Ascending aorta (tissue), 2 donors: Measurements from ENCODE around the gene WNT5A. TPM values are rescaled to one million over a fixed set of nuclear protein-coding genes. Genes with fewer than 3 reads are reported as not detected.

Source experiments
- DNase-seq, 2 donors: peaks; one replicate each; pipeline ENCODE4 v3.0.0-alpha.2; 2019; ENCODE audit warnings: low spot score in 2 of 2
- H3K27ac ChIP-seq, 2 donors: fragments of 200-600 bp; sonication (generic); one replicate each; pipeline ENCODE4 v1.5.1; 2016 to 2017; ENCODE audit warnings: mild to moderate bottlenecking in 1 of 2
- H3K27me3 ChIP-seq: fragments of 200-600 bp; sonication (generic); one replicate; pipeline ENCODE4 v1.5.1; 2017
- H3K36me3 ChIP-seq, 2 donors: fragments of 200-600 bp; sonication (generic); one replicate each; pipeline ENCODE4 v1.5.1; 2016
- H3K4me1 ChIP-seq, 2 donors: fragments of 200-600 bp; sonication (generic); one replicate each; pipeline ENCODE4 v1.5.1; 2016 to 2017; ENCODE audit warnings: mild to moderate bottlenecking in 1 of 2
- H3K4me3 ChIP-seq, 2 donors: fragments of 200-600 bp; sonication (generic); one replicate each; pipeline ENCODE4 v1.5.1; 2016 to 2017; ENCODE audit warnings: mild to moderate bottlenecking in 1 of 2
- H3K9me3 ChIP-seq, 2 donors: fragments of 200-600 bp; sonication (generic); one replicate each; pipeline ENCODE4 v1.5.1; 2016
- intact Hi-C: fragments of 100-400 bp; cut with DNase I; formaldehyde crosslinking; loops from one replicate; pipeline ENCODE4 v1.15.1; 2023
- total RNA-seq: library from RNA; depleted of rRNA; stranded (reverse); fragments of >200 nt; gene quantifications from one replicate; pipeline ENCODE4 v1.1.0, GENCODE V29; 2016
- TF ChIP-seq, protein P1 (sequence below), 3 experiments: fragments of 200-600 bp in 2 of 3; fragments of 450-650 bp in 1 of 3; sonication (generic) in 2 of 3; IDR thresholded peaks; one replicate each; pipeline ENCODE4 v1.5.1; 2016 to 2019; ENCODE audit warnings: antibody characterized with exemption in 3 of 3, mild to moderate bottlenecking in 1 of 3, moderate library complexity in 1 of 3

The WNT5A gene
- total RNA-seq, 1 donor from 2014 or later, result 11.3 TPM

- Histone ChIP-seq H3K4me3 (no peak overlapping the region), H3K9me3 (no peaks in the 10 kb centered on the region), H3K4me1 (no peaks in the 10 kb centered on the region), H3K36me3 (no peaks in the 10 kb centered on the region), H3K27ac (no peak overlapping the region), H3K27me3 (no peaks in the 10 kb centered on the region)
- intact Hi-C loops, result no loop called here
- no peak for DNase-seq
- TF ChIP-seq, protein P1, sequence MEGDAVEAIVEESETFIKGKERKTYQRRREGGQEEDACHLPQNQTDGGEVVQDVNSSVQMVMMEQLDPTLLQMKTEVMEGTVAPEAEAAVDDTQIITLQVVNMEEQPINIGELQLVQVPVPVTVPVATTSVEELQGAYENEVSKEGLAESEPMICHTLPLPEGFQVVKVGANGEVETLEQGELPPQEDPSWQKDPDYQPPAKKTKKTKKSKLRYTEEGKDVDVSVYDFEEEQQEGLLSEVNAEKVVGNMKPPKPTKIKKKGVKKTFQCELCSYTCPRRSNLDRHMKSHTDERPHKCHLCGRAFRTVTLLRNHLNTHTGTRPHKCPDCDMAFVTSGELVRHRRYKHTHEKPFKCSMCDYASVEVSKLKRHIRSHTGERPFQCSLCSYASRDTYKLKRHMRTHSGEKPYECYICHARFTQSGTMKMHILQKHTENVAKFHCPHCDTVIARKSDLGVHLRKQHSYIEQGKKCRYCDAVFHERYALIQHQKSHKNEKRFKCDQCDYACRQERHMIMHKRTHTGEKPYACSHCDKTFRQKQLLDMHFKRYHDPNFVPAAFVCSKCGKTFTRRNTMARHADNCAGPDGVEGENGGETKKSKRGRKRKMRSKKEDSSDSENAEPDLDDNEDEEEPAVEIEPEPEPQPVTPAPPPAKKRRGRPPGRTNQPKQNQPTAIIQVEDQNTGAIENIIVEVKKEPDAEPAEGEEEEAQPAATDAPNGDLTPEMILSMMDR (IDR thresholded peaks at IDR 0.05), result no peak
Observed at GRCh38 chr3:55526332-55527030, 39.4 kb upstream of the WNT5A start.

DNA sequence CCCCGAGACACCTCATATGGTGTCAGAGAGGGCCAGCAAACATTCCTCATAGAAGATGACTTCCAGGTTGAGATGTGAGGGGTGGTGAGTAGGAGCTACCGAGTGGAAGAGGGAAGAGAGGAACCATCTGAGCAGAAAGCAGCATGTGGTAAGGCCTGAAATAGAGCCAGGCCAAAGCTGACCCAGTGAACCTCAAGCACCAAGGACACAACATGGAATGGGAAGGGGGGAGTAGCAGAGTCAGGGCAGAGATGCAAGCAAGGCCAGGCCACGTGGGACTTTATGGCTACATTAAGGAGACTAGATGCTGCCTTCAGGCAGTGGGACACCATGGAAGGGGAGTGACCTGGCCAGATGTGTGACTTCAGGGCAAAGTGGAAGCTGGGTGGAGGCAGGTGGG is 38.3 kb upstream of the WNT5A start:
- Histone ChIP-seq H3K4me3 (no peak overlapping the region), H3K36me3 (no peaks in the 10 kb centered on the region), H3K27me3 (no peaks in the 10 kb centered on the region), H3K27ac (no peak overlapping the region), H3K9me3 (no peaks in the 10 kb centered on the region), H3K4me1 (no peaks in the 10 kb centered on the region)
- TF ChIP-seq, protein P1 (IDR thresholded peaks at IDR 0.05), result no peak
- intact Hi-C loops, result no loop called here
- DNase-seq, result no peak

GRCh38 chr3:55524565-55525244 is 37.6 kb upstream of the WNT5A start:
- H3K36me3 ChIP-seq, result no peaks in the 10 kb centered on the region
- no peaks in the 10 kb centered on the region for H3K9me3 ChIP-seq
- no peaks in the 10 kb centered on the region for H3K27me3 ChIP-seq
- H3K4me3 ChIP-seq, result no peak overlapping the region
- intact Hi-C loops, result no loop called here
- TF ChIP-seq, protein P1 (IDR thresholded peaks at IDR 0.05), result no peak
- no peaks in the 10 kb centered on the region for H3K4me1 ChIP-seq
- H3K27ac ChIP-seq, result no peak overlapping the region
- no peak for DNase-seq

- Histone ChIP-seq H3K27me3 (no peaks in the 10 kb centered on the region), H3K9me3 (no peaks in the 10 kb centered on the region), H3K27ac (no peak overlapping the region), H3K4me1 (no peaks in the 10 kb centered on the region), H3K4me3 (no peak overlapping the region), H3K36me3 (no peaks in the 10 kb centered on the region)
- no peak for DNase-seq
- intact Hi-C loops, result no loop called here
- TF ChIP-seq, protein P1 (IDR thresholded peaks at IDR 0.05), result no peak
Observed at GRCh38 chr3:55523471-55523870, 36.4 kb upstream of the WNT5A start.

DNA sequence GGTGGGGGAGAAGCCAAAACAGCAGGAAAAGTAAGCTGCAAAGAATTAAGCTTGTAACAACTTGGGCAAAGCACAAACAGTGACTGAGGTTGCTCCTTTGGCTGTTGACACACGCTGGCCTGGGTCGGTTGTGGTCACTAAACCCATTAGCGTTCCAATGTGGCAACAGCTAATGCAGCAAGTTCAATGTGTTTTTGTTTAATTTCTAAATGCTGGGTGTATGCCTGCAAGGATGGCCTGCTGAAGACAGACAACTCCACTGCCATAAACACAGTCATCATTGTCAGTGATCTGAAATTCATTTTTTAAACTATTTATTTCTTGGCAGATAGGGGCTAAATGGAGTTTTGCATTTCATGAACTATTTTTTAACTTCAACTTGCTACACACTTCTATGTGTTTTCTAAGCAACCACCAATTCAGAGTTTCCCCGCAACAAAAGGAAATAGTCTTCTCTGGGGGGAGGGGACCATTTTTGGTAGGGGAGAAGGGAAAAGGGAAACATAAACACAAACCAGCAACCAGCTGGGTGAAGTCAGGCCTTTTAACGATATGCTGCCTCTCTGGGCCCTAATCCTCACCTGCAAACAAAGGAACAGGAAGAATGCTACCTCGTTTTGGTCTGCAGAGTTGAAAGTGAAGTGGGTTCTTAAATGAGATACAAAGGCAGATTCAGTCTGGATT is 34.8 kb upstream of the WNT5A start:
- Histone ChIP-seq H3K27me3 (no peaks in the 10 kb centered on the region), H3K9me3 (no peaks in the 10 kb centered on the region), H3K4me1 (no peaks in the 10 kb centered on the region), H3K27ac (no peak overlapping the region), H3K36me3 (no peaks in the 10 kb centered on the region), H3K4me3 (no peak overlapping the region)
- TF ChIP-seq, protein P1 (IDR thresholded peaks at IDR 0.05), result no peak
- DNase-seq, result no peak
- intact Hi-C loops, result no loop called here
